Hepatocyte (in vitro differentiated cells): ENCODE data around the gene SELENOV. TPM values are rescaled to one million over a fixed set of nuclear protein-coding genes. Genes with fewer than 3 reads are reported as not detected.

ENCODE experiments used
- DNase-seq: peaks from one replicate; pipeline ENCODE4 v3.0.0-alpha.2; 2016; ENCODE audit warnings: low spot score
- H2AFZ ChIP-seq: fragments of 200-600 bp; sonication (generic); 2 replicates; pipeline ENCODE4 v1.6.0; 2016; ENCODE audit warnings: antibody characterized with exemption, mild to moderate bottlenecking
- H3K27ac ChIP-seq: fragments of 200-600 bp; sonication (generic); 2 replicates; pipeline ENCODE4 v1.5.1; 2016; ENCODE audit warnings: mild to moderate bottlenecking
- H3K27me3 ChIP-seq: fragments of 200-600 bp; sonication (generic); 2 replicates; pipeline ENCODE4 v1.6.1; 2016
- H3K36me3 ChIP-seq: fragments of 200-600 bp; sonication (generic); replicated peaks from 2 replicates; pipeline ENCODE4 v1.5.1; 2016; ENCODE audit warnings: low read depth; ENCODE audit not compliant: insufficient read depth
- H3K4me1 ChIP-seq: fragments of 200-600 bp; sonication (generic); 2 replicates; pipeline ENCODE4 v1.5.1; 2016; ENCODE audit warnings: mild to moderate bottlenecking, moderate library complexity; ENCODE audit not compliant: insufficient read depth
- H3K4me2 ChIP-seq: fragments of 200-600 bp; sonication (generic); 2 replicates; pipeline ENCODE4 v1.6.0; 2016
- H3K4me3 ChIP-seq: fragments of 200-600 bp; sonication (generic); 2 replicates; pipeline ENCODE4 v1.5.1; 2016; ENCODE audit warnings: mild to moderate bottlenecking
- H3K79me2 ChIP-seq: fragments of 200-600 bp; sonication (generic); 2 replicates; pipeline ENCODE4 v1.6.0; 2017; ENCODE audit warnings: mild to moderate bottlenecking
- H3K9me2 ChIP-seq: fragments of 200-600 bp; sonication (generic); replicated peaks from 2 replicates; pipeline ENCODE4 v1.6.0; 2017; ENCODE audit warnings: mild to moderate bottlenecking; ENCODE audit not compliant: insufficient read depth
- H3K9me3 ChIP-seq: fragments of 200-600 bp; sonication (generic); 2 replicates; pipeline ENCODE4 v1.5.1; 2016; ENCODE audit warnings: low read depth, mild to moderate bottlenecking
- H4K20me1 ChIP-seq: fragments of 200-600 bp; sonication (generic); 2 replicates; pipeline ENCODE4 v1.6.0; 2016; ENCODE audit warnings: mild to moderate bottlenecking; ENCODE audit not compliant: insufficient read depth, poor library complexity, severe bottlenecking
- CTCF ChIP-seq: fragments of 200-600 bp; sonication (generic); IDR thresholded peaks from 2 replicates; pipeline ENCODE4 v1.5.1; 2016; ENCODE audit warnings: antibody characterized with exemption, mild to moderate bottlenecking; ENCODE audit not compliant: poor library complexity
- EZH2 ChIP-seq: fragments of 200-600 bp; sonication (generic); IDR thresholded peaks from 2 replicates; pipeline ENCODE4 v1.6.1; 2016; ENCODE audit warnings: antibody characterized with exemption, mild to moderate bottlenecking, borderline replicate concordance
- EZH2phosphoT487 ChIP-seq: fragments of 200-600 bp; sonication (generic); IDR thresholded peaks from one replicate; pipeline ENCODE4 v1.6.1; 2018; ENCODE audit warnings: antibody characterized with exemption, mild to moderate bottlenecking, low read depth, moderate library complexity; ENCODE audit not compliant: unreplicated experiment, severe bottlenecking
- WGBS: methylation state at CpG from one replicate; pipeline ENCODE4 v1.1.6; 2016; ENCODE audit warnings: low lambda C conversion rate; ENCODE audit errors: missing lambda C conversion rate; 5-methylcytosine and 5-hydroxymethylcytosine counted together
- polyA plus RNA-seq: library from polyadenylated mRNA; unstranded; fragments of >200 nt; fragmentation: Nextera tagmentation; extraction: Ambion mirVana; gene quantifications from 2 replicates; pipeline ENCODE4 v1.2.1, GENCODE V29; 2016
- total RNA-seq: library from RNA; depleted of rRNA; stranded (reverse); fragments of >200 nt; gene quantifications from 2 replicates; pipeline ENCODE4 v1.2.3, GENCODE V29; 2014

SELENOV gene
- total and polyA plus RNA-seq, 2 experiments from 2014 or later, result 0.50 to 0.98 TPM

DNA sequence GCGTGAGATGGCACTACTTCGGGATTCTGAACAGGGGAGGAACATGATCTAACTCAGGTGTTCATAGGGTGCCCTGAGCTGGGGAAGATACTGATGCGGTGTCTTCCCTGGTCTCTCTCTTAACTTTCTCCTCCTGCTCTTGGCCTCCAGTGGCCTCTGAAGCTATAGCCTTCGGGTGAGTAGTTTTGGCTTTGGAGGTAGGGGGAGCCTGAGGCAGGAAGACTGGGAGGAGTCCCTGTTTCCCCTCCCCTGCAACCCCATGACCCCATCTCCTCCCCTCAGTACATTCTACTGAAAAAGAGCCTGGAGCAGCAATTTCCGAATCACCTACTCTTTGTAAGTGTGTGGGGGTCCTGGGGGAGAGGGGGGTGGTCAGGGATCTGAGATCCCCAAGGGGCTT, 3.5 kb downstream of the SELENOV start:
- H3K27ac ChIP-seq, result no peak overlapping the region
- H3K4me3 ChIP-seq, result no peak overlapping the region
- no peaks in the 10 kb centered on the region for H3K9me2 ChIP-seq
- no peak overlapping the region for H3K4me2 ChIP-seq
- no peak overlapping the region for H2AFZ ChIP-seq
- TF ChIP-seq EZH2 (no peak), CTCF (no peak), EZH2phosphoT487 (no peak)
- WGBS, result 84% methylated on average over 5 of the region's 5 CpGs
- H3K79me2 ChIP-seq, result no peaks in the 10 kb centered on the region
- peaks cover 39% of the 10 kb centered on the region for H3K27me3 ChIP-seq
- H3K36me3 ChIP-seq, result no peaks in the 10 kb centered on the region
- no peaks in the 10 kb centered on the region for H3K9me3 ChIP-seq
- DNase-seq, result no peak
- no peaks in the 10 kb centered on the region for H3K4me1 ChIP-seq
- H4K20me1 ChIP-seq, result no peaks in the 10 kb centered on the region

DNA sequence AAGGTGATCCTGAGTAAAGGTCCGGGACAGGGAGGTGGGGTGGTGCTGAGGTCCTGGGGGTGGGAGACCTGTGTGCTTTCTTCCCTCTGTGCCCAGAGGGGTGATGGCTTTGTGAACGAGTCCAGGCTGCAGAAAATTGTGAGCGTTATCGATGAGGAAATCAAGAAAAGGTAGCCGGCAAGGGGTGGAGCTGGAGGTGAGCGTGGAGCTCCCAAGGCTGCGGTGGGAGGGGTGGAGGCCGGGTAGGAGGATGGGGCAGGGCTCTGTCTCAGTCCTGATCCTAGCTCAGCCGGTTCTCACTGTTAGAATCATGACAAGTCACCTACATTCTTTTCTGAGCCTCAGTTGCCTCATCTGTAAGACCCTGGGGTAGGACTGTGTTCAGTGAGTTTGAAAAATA, 4.0 kb downstream of the SELENOV start:
- no peak for TF ChIP-seq EZH2phosphoT487
- TF ChIP-seq EZH2, result no peak
- no peak for TF ChIP-seq CTCF
- Histone ChIP-seq H3K36me3 (no peaks in the 10 kb centered on the region), H3K4me1 (no peaks in the 10 kb centered on the region), H4K20me1 (no peaks in the 10 kb centered on the region), H3K4me3 (no peak overlapping the region), H3K27ac (no peak overlapping the region), H3K9me2 (no peaks in the 10 kb centered on the region), H3K9me3 (no peaks in the 10 kb centered on the region), H3K4me2 (no peak overlapping the region), H3K27me3 (peaks cover 35% of the 10 kb centered on the region), H2AFZ (no peak overlapping the region), H3K79me2 (no peaks in the 10 kb centered on the region)
- 80% methylated on average over 9 of the region's 9 CpGs for WGBS
- no peak for DNase-seq

DNA sequence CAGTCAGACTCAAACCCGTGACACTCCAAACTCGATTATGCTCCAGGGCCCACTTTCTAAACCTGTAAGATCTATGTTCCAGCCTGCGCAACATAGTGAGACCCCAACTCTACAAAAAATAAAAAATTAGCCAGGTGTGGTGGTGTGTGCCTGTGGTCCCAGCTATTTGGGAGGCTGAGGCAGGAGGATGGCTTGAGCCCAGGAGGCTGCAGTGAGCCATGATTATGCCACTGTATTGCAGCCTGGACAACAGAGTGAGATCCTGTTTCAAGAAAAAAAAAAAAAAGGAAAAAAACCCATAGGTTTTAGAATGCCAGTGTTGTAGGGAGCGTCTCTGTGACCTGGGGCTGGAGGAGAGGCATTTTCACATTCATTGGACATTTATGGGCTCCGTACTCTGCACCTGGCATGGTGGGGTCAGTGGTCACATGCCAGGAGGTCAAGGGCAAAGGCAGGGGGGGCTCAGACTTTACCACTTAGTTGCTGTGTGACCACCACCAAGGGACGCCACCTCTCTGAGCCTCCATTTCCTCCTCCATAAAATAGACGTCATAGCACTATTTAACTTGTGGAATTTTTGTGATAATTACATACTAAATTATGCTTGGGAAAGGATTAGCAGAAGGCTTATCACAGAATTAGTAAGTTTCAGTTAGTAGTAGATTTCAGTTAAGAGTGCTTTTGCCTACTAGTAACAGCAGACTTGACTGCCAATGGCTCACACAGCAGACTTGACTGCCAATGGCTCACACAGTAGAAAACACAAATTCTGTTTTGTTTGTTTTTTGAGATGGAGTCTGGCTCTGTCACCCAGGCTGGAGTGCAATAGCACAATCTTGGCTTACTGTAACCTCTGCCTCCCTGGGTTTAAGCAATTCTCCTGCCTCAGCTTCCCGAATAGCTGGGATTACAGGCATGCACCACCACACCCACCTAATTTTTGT, 5.9 kb downstream of the SELENOV start:
- Histone ChIP-seq H3K79me2 (no peaks in the 10 kb centered on the region), H4K20me1 (no peaks in the 10 kb centered on the region), H3K27me3 (peaks cover 17% of the 10 kb centered on the region), H3K4me1 (no peaks in the 10 kb centered on the region), H2AFZ (no peak overlapping the region), H3K9me3 (no peaks in the 10 kb centered on the region), H3K4me3 (no peak overlapping the region), H3K9me2 (no peaks in the 10 kb centered on the region), H3K4me2 (no peak overlapping the region), H3K36me3 (no peaks in the 10 kb centered on the region), H3K27ac (no peak overlapping the region)
- TF ChIP-seq EZH2 (no peak), EZH2phosphoT487 (no peak), CTCF (no peak)
- DNase-seq, result no peak
- 88% methylated on average over 8 of the region's 8 CpGs for WGBS
